Measurements from ENCODE around the gene TLCD5.
A peak's percentile ranks its signal among the peaks of the same experiment; 100 is the strongest.

Gene TLCD5

GRCh38 chr11:120324932-120325810 lies at the start of gene TLCD5 (continued):
- TF ChIP-seq PRDM4 (tag by site-specific recombination; IDR thresholded peaks at IDR 0.05) (no peak), ZNF112 (tag by site-specific recombination; IDR thresholded peaks at IDR 0.05) (no peak), HOXD13 (CRISPR knock-in tag; IDR thresholded peaks at IDR 0.05; ENCODE audit: borderline replicate concordance) (no peak)

GRCh38 chr11:120279502-120279901 lies 45.6 kb upstream of the TLCD5 start:
- ChIA-PET CTCF (interaction anchor here (0.6 to 2.1 kb wide), 3 partner anchors 20 to 56 kb away, joined by 3 to 8 read pairs (median 3); no protein-coding TSS in a partner anchor), POLR2A (no interaction called here)
- Histone ChIP-seq H3K9me3 (ENCODE audit: control insufficient read depth, insufficient read depth, low read depth, low read length) (no peaks in the 10 kb centered on the region), H3K27ac (ENCODE audit: extremely low read depth, low read depth, low read length) (no peak overlapping the region), H3K4me3 (ENCODE audit: low read depth, low read length) (no peak overlapping the region), H3K36me3 (ENCODE audit: control insufficient read depth in 2 of 2, insufficient read depth in 1 of 2, low read length in 2 of 2) (no peaks in the 10 kb centered on the region), H3K4me1 (ENCODE audit: control insufficient read depth, insufficient read depth, low read length) (no peaks in the 10 kb centered on the region)
- TF ChIP-seq ZFHX2 (tag by site-specific recombination; conservative IDR thresholded peaks at IDR 0.05) (peak; percentile 58), RBAK (tag by site-specific recombination; IDR thresholded peaks at IDR 0.05) (no peak), EGR2 (tag by site-specific recombination; IDR thresholded peaks at IDR 0.05; ENCODE audit: low read depth) (peak; percentile 32; the same call in 1 of the 2 replicates), KLF1 (tag by site-specific recombination; IDR thresholded peaks at IDR 0.05) (peak; percentile 27; the same call in 1 of the 2 replicates)

- no peaks in the 10 kb centered on the region for H3K4me1 ChIP-seq (ENCODE audit: control insufficient read depth, insufficient read depth, low read length)
- POLR2A ChIA-PET = no interaction called here
Observed at GRCh38 chr11:120280600-120281051, 44.5 kb upstream of the TLCD5 start.

GRCh38 chr11:120281143-120281795 lies 43.8 kb upstream of the TLCD5 start:
- ChIA-PET POLR2A (no interaction called here), CTCF (interaction anchor here (1.2 kb wide), 1 partner anchor 46 kb away, joined by 5 read pairs; no protein-coding TSS in a partner anchor)
- H3K36me3 ChIP-seq (ENCODE audit: control insufficient read depth in 2 of 2, insufficient read depth in 1 of 2, low read length in 2 of 2) = no peaks in the 10 kb centered on the region

More at GRCh38 chr11:120280600-120281051, 44.5 kb upstream of the TLCD5 start:
- H3K36me3 ChIP-seq (ENCODE audit: control insufficient read depth in 2 of 2, insufficient read depth in 1 of 2, low read length in 2 of 2) = no peaks in the 10 kb centered on the region
- TF ChIP-seq PRDM1 (tag by site-specific recombination; IDR thresholded peaks at IDR 0.05) (peak; percentile 63), ZNF571 (tag by site-specific recombination; IDR thresholded peaks at IDR 0.05) (no peak), ZNF335 (tag by site-specific recombination; conservative IDR thresholded peaks at IDR 0.05) (peak; percentile 30; the same call in 1 of the 2 replicates), ZNF112 (tag by site-specific recombination; IDR thresholded peaks at IDR 0.05) (no peak), ZNF843 (tag by site-specific recombination; IDR thresholded peaks at IDR 0.05) (no peak), ZNF596 (tag by site-specific recombination; IDR thresholded peaks at IDR 0.05) (peak; percentile 56; the same call in 1 of the 2 replicates), KLF1 (tag by site-specific recombination; IDR thresholded peaks at IDR 0.05) (peak; percentile 52; the same call in 1 of the 2 replicates)
- CTCF ChIA-PET = interaction anchor here (0.6 to 2.1 kb wide), 3 partner anchors 14 to 45 kb away, joined by 5 to 8 read pairs (median 5); no protein-coding TSS in a partner anchor
- H3K4me3 ChIP-seq (ENCODE audit: low read depth, low read length) = no peak overlapping the region
- H3K9me3 ChIP-seq (ENCODE audit: control insufficient read depth, insufficient read depth, low read depth, low read length) = no peaks in the 10 kb centered on the region
- no peak overlapping the region for H3K27ac ChIP-seq (ENCODE audit: extremely low read depth, low read depth, low read length)

More at GRCh38 chr11:120281143-120281795, 43.8 kb upstream of the TLCD5 start:
- TF ChIP-seq MYNN (tag by site-specific recombination; IDR thresholded peaks at IDR 0.05; ENCODE audit: borderline replicate concordance) (no peak), ZNF600 (tag by site-specific recombination; IDR thresholded peaks at IDR 0.05) (peak; percentile 67; the same call in 1 of the 2 replicates), WT1 (tag by site-specific recombination; IDR thresholded peaks at IDR 0.05) (peak; percentile 45; the same call in 1 of the 2 replicates), KLF1 (tag by site-specific recombination; IDR thresholded peaks at IDR 0.05) (0 out of 2 replicates have a peak, but pooled peaks have one; percentile 18), PATZ1 (tag by site-specific recombination; IDR thresholded peaks at IDR 0.05) (peak; percentile 37; the same call in 1 of the 2 replicates), ZNF341 (tag by site-specific recombination; IDR thresholded peaks at IDR 0.05; ENCODE audit: low read depth) (peak; percentile 77), ZNF621 (tag by site-specific recombination; IDR thresholded peaks at IDR 0.05) (no peak), ZFP3 (tag by site-specific recombination; IDR thresholded peaks at IDR 0.05; ENCODE audit: low read depth) (no peak), ZBTB17 (tag by site-specific recombination; IDR thresholded peaks at IDR 0.05) (peak; percentile 70; the same call in 1 of the 2 replicates)
- Histone ChIP-seq H3K27ac (ENCODE audit: extremely low read depth, low read depth, low read length) (no peak overlapping the region), H3K4me3 (ENCODE audit: low read depth, low read length) (no peak overlapping the region), H3K4me1 (ENCODE audit: control insufficient read depth, insufficient read depth, low read length) (no peaks in the 10 kb centered on the region), H3K9me3 (ENCODE audit: control insufficient read depth, insufficient read depth, low read depth, low read length) (no peaks in the 10 kb centered on the region)

Measured in HEK293 (cell line).